Measurements from ENCODE around the gene CARMIL1.

CARMIL1 gene

DNA sequence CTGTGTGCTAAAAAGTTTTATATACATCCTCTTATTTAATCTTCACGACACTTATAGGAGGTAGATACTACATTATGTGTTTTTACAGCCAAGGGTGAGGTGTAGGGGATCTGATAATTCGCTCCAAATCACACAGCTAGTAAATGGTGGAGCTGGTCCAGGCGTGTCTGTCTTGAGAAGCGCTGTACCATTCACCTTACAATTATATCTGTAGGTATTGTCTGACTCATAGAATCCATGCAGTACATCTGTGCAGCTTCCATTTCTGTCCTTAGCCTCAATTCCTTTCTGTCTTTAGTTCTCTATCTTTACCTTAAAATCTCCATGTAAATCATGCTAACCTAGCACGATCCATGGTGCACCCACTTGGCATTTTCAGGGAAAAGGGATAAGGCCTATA lies 120.7 kb downstream of the CARMIL1 start:
- Histone ChIP-seq H3K36me3 (ENCODE audit: control insufficient read depth, insufficient read depth, low read length) (no peaks in the 10 kb centered on the region), H3K9me3 (ENCODE audit: control insufficient read depth, low read length) (no peaks in the 10 kb centered on the region), H3K27ac (ENCODE audit: insufficient read depth, low read depth, low read length, poor library complexity, severe bottlenecking) (no peak overlapping the region), H3K27me3 (ENCODE audit: control insufficient read depth, insufficient read depth, low read length, poor library complexity, severe bottlenecking) (no peaks in the 10 kb centered on the region), H3K4me3 (ENCODE audit: insufficient read depth, low read depth, low read length) (no peak overlapping the region), H3K4me1 (ENCODE audit: control insufficient read depth, insufficient read depth, low read length) (peaks cover 9% of the 10 kb centered on the region)
- WGBS, 2 experiments: 91 to 97% methylated on average over 3 to 4 of the region's 5 CpGs

- H3K27me3 ChIP-seq (ENCODE audit: control insufficient read depth, insufficient read depth, low read length, poor library complexity, severe bottlenecking): no peaks in the 10 kb centered on the region
Observed at GRCh38 chr6:25401711-25402110, 122.5 kb downstream of the CARMIL1 start.

GRCh38 chr6:25402125-25402524 lies 123.0 kb downstream of the CARMIL1 start:
- WGBS, 2 experiments: 97 to 98% methylated on average over 4 of the region's 4 CpGs
- no peaks in the 10 kb centered on the region for H3K36me3 ChIP-seq (ENCODE audit: control insufficient read depth, insufficient read depth, low read length)
- H3K27ac ChIP-seq (ENCODE audit: insufficient read depth, low read depth, low read length, poor library complexity, severe bottlenecking): no peak overlapping the region
- H3K4me3 ChIP-seq (ENCODE audit: insufficient read depth, low read depth, low read length): no peak overlapping the region
- H3K27me3 ChIP-seq (ENCODE audit: control insufficient read depth, insufficient read depth, low read length, poor library complexity, severe bottlenecking): no peaks in the 10 kb centered on the region
- peaks cover 7% of the 10 kb centered on the region for H3K4me1 ChIP-seq (ENCODE audit: control insufficient read depth, insufficient read depth, low read length)
- no peaks in the 10 kb centered on the region for H3K9me3 ChIP-seq (ENCODE audit: control insufficient read depth, low read length)

More at GRCh38 chr6:25401711-25402110, 122.5 kb downstream of the CARMIL1 start:
- H3K27ac ChIP-seq (ENCODE audit: insufficient read depth, low read depth, low read length, poor library complexity, severe bottlenecking): no peak overlapping the region
- H3K36me3 ChIP-seq (ENCODE audit: control insufficient read depth, insufficient read depth, low read length): no peaks in the 10 kb centered on the region
- no peak overlapping the region for H3K4me3 ChIP-seq (ENCODE audit: insufficient read depth, low read depth, low read length)
- H3K4me1 ChIP-seq (ENCODE audit: control insufficient read depth, insufficient read depth, low read length): peaks cover 9% of the 10 kb centered on the region
- 96 to 98% methylated on average over 5 of the region's 5 CpGs for WGBS, 2 experiments
- H3K9me3 ChIP-seq (ENCODE audit: control insufficient read depth, low read length): no peaks in the 10 kb centered on the region

GRCh38 chr6:25403150-25403549 lies 124.0 kb downstream of the CARMIL1 start:
- Histone ChIP-seq H3K27me3 (ENCODE audit: control insufficient read depth, insufficient read depth, low read length, poor library complexity, severe bottlenecking) (no peaks in the 10 kb centered on the region), H3K27ac (ENCODE audit: insufficient read depth, low read depth, low read length, poor library complexity, severe bottlenecking) (no peak overlapping the region), H3K36me3 (ENCODE audit: control insufficient read depth, insufficient read depth, low read length) (no peaks in the 10 kb centered on the region), H3K9me3 (ENCODE audit: control insufficient read depth, low read length) (no peaks in the 10 kb centered on the region), H3K4me1 (ENCODE audit: control insufficient read depth, insufficient read depth, low read length) (no peaks in the 10 kb centered on the region), H3K4me3 (ENCODE audit: insufficient read depth, low read depth, low read length) (no peak overlapping the region)
- WGBS, 2 experiments: 90 to 92% methylated on average over 2 of the region's 2 CpGs

GRCh38 chr6:25404091-25404490 lies 124.9 kb downstream of the CARMIL1 start:
- no peak overlapping the region for H3K4me3 ChIP-seq (ENCODE audit: insufficient read depth, low read depth, low read length)
- H3K9me3 ChIP-seq (ENCODE audit: control insufficient read depth, low read length): no peaks in the 10 kb centered on the region
- H3K36me3 ChIP-seq (ENCODE audit: control insufficient read depth, insufficient read depth, low read length): no peaks in the 10 kb centered on the region
- H3K27me3 ChIP-seq (ENCODE audit: control insufficient read depth, insufficient read depth, low read length, poor library complexity, severe bottlenecking): no peaks in the 10 kb centered on the region
- 88 to 95% methylated on average over 3 of the region's 3 CpGs for WGBS, 2 experiments
- no peak overlapping the region for H3K27ac ChIP-seq (ENCODE audit: insufficient read depth, low read depth, low read length, poor library complexity, severe bottlenecking)
- H3K4me1 ChIP-seq (ENCODE audit: control insufficient read depth, insufficient read depth, low read length): no peaks in the 10 kb centered on the region

- Histone ChIP-seq H3K9me3 (ENCODE audit: control insufficient read depth, low read length) (no peaks in the 10 kb centered on the region), H3K36me3 (ENCODE audit: control insufficient read depth, insufficient read depth, low read length) (no peaks in the 10 kb centered on the region), H3K27me3 (ENCODE audit: control insufficient read depth, insufficient read depth, low read length, poor library complexity, severe bottlenecking) (no peaks in the 10 kb centered on the region), H3K27ac (ENCODE audit: insufficient read depth, low read depth, low read length, poor library complexity, severe bottlenecking) (no peak overlapping the region), H3K4me3 (ENCODE audit: insufficient read depth, low read depth, low read length) (no peak overlapping the region), H3K4me1 (ENCODE audit: control insufficient read depth, insufficient read depth, low read length) (no peaks in the 10 kb centered on the region)
- 88% methylated on average over 8 of the region's 8 CpGs for WGBS, 2 experiments
Observed at GRCh38 chr6:25404693-25405169, 125.6 kb downstream of the CARMIL1 start.

DNA sequence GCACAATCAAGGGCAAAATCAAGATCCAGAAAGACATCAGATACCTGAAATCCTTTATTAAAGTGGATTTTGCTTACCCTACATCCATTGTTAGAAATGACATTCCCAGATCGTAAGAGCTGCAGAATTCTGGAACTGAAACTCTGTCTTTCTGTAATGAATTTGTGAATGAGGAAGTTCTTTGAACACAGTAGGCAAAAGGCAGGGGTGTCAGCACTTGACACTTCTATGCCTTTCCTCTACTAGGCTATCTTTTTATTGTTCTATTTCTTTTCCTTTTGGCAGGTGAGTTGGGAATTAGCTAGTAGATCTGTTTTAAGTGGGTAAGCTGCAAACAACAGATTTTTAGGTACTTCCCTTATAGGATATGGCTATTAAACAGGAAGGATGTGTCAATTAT lies 126.3 kb downstream of the CARMIL1 start:
- Histone ChIP-seq H3K9me3 (ENCODE audit: control insufficient read depth, low read length) (no peaks in the 10 kb centered on the region), H3K36me3 (ENCODE audit: control insufficient read depth, insufficient read depth, low read length) (no peaks in the 10 kb centered on the region), H3K27me3 (ENCODE audit: control insufficient read depth, insufficient read depth, low read length, poor library complexity, severe bottlenecking) (no peaks in the 10 kb centered on the region), H3K4me1 (ENCODE audit: control insufficient read depth, insufficient read depth, low read length) (no peaks in the 10 kb centered on the region), H3K4me3 (ENCODE audit: insufficient read depth, low read depth, low read length) (no peak overlapping the region), H3K27ac (ENCODE audit: insufficient read depth, low read depth, low read length, poor library complexity, severe bottlenecking) (no peak overlapping the region)
- WGBS, 2 experiments: 75 to 89% methylated on average over 1 of the region's 1 CpG

GRCh38 chr6:25407431-25407830 lies 128.3 kb downstream of the CARMIL1 start:
- H3K27ac ChIP-seq (ENCODE audit: insufficient read depth, low read depth, low read length, poor library complexity, severe bottlenecking): no peak overlapping the region
- no peak overlapping the region for H3K4me3 ChIP-seq (ENCODE audit: insufficient read depth, low read depth, low read length)
- no peaks in the 10 kb centered on the region for H3K36me3 ChIP-seq (ENCODE audit: control insufficient read depth, insufficient read depth, low read length)
- H3K9me3 ChIP-seq (ENCODE audit: control insufficient read depth, low read length): no peaks in the 10 kb centered on the region
- 82 to 88% methylated on average over 3 of the region's 3 CpGs for WGBS, 2 experiments
- no peaks in the 10 kb centered on the region for H3K27me3 ChIP-seq (ENCODE audit: control insufficient read depth, insufficient read depth, low read length, poor library complexity, severe bottlenecking)
- no peaks in the 10 kb centered on the region for H3K4me1 ChIP-seq (ENCODE audit: control insufficient read depth, insufficient read depth, low read length)

DNA sequence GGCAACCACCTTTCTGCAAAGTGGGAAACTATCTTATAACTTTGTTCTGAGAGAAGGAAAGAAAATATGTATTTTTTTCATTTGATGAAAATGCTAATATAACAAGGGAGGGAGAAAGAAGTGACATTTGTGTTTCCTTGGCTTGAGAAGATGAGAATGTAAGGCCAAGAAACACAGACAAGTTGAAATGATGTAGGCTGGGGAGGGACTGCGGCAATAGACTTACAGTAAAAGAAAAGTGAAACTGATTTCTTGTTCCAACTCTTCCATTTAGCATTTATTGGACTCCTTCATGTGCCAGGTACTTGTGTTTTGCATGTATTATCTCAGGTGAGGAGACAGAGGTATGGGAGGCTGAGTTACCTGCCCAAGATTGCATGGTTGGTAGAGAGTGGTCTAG lies 130.9 kb downstream of the CARMIL1 start:
- H3K4me1 ChIP-seq (ENCODE audit: control insufficient read depth, insufficient read depth, low read length): peaks cover 3% of the 10 kb centered on the region
- no peak overlapping the region for H3K27ac ChIP-seq (ENCODE audit: insufficient read depth, low read depth, low read length, poor library complexity, severe bottlenecking)
- no peak overlapping the region for H3K4me3 ChIP-seq (ENCODE audit: insufficient read depth, low read depth, low read length)
- no peaks in the 10 kb centered on the region for H3K9me3 ChIP-seq (ENCODE audit: control insufficient read depth, low read length)
- no peaks in the 10 kb centered on the region for H3K36me3 ChIP-seq (ENCODE audit: control insufficient read depth, insufficient read depth, low read length)
- 85 to 97% methylated on average over 1 of the region's 1 CpG for WGBS, 2 experiments
- H3K27me3 ChIP-seq (ENCODE audit: control insufficient read depth, insufficient read depth, low read length, poor library complexity, severe bottlenecking): no peaks in the 10 kb centered on the region

DNA sequence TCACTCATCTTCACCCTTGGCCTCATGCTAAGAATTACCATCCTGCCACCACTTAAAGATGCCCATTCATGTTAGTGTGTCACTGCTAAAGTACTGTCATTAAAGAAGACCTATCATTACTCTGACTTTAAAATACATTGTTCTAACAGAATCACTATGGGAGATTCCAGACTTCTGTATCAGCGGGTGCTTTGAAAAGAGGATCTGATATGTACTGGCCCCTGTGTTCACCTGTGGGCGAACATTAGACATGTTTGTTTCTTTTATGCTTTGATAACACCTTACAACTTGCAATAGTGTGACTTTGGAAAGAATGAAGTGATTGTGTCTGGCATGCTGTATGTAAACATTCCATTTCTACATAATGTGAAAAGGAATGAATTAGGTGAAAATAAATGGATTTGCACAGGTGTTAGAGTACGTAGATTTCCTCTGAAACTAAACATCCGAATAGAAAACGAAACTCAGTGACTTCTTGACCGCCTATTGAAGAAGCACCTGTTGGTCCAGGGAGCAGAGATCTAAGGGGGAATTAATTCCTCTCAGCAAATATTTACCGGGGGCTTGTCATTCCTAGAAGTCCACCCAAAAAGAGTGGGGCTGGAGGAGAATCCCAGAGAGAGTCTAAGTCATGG lies 132.3 kb downstream of the CARMIL1 start:
- Histone ChIP-seq H3K27ac (ENCODE audit: insufficient read depth, low read depth, low read length, poor library complexity, severe bottlenecking) (no peak overlapping the region), H3K9me3 (ENCODE audit: control insufficient read depth, low read length) (no peaks in the 10 kb centered on the region), H3K27me3 (ENCODE audit: control insufficient read depth, insufficient read depth, low read length, poor library complexity, severe bottlenecking) (no peaks in the 10 kb centered on the region), H3K36me3 (ENCODE audit: control insufficient read depth, insufficient read depth, low read length) (no peaks in the 10 kb centered on the region), H3K4me1 (ENCODE audit: control insufficient read depth, insufficient read depth, low read length) (peaks cover 3% of the 10 kb centered on the region), H3K4me3 (ENCODE audit: insufficient read depth, low read depth, low read length) (no peak overlapping the region)
- 90 to 95% methylated on average over 7 of the region's 7 CpGs for WGBS, 2 experiments

All from ectodermal cell (in vitro differentiated cells).